IMR-90 (cell line): Measurements from ENCODE around the gene CGB1. TPM values are rescaled to one million over a fixed set of nuclear protein-coding genes. Genes with fewer than 3 reads are reported as not detected.
"Not testable (repeated sequence)": the region's sequence is repeated elsewhere in the genome, so short reads cannot be mapped to it uniquely, and the experiment has no call there.

Source experiments
- ATAC-seq: fragments of 200-7000 bp; cut with Tn5 transposase; 2 replicates; pipeline ENCODE4 v1.9.1; 2020; ENCODE audit warnings: low read depth, mild to moderate bottlenecking, moderate library complexity
- BruUV-seq: library from RNA; stranded (reverse); fragments of 400-500 nt; replicated peaks from 2 replicates; lab custom pipeline; 2021; lab: Mats Ljungman, UMichigan
- CTCF ChIA-PET: fragments of 300-600 bp; formaldehyde crosslinking; extraction: SDS; loops from one replicate; lab custom pipeline; 2021; ENCODE audit warnings: antibody characterized with exemption; lab: Yijun Ruan, JAX
- POLR2A ChIA-PET: fragments of 300-600 bp; sonication (Branson Sonifier 250); formaldehyde crosslinking; loops from one replicate; lab custom pipeline; 2022; ENCODE audit warnings: antibody characterized with exemption; ENCODE audit not compliant: unreplicated experiment; lab: Charles Lee
- DNase-seq: peaks from one replicate; pipeline ENCODE4 v3.0.0; 2013
- H2AFZ ChIP-seq: replicated peaks from 2 replicates; pipeline ENCODE3; 2013; ENCODE audit warnings: low read length, mild to moderate bottlenecking; ENCODE audit not compliant: poor library complexity
- H2AK5ac ChIP-seq: 2 replicates; pipeline ENCODE4 v1.6.1; 2013; ENCODE audit warnings: low read depth, low read length, inconsistent platforms
- H2AK9ac ChIP-seq: replicated peaks from 2 replicates; pipeline ENCODE3; 2013; ENCODE audit warnings: mild to moderate bottlenecking, low read depth, low read length, moderate library complexity; ENCODE audit not compliant: poor library complexity
- H2BK120ac ChIP-seq: 2 replicates; pipeline ENCODE4 v1.6.1; 2013; ENCODE audit warnings: low read depth, low read length, inconsistent platforms
- H2BK15ac ChIP-seq: 3 replicates; pipeline ENCODE4 v1.6.1; 2013; ENCODE audit warnings: low read depth, low read length, inconsistent platforms
- H2BK20ac ChIP-seq: 2 replicates; pipeline ENCODE4 v1.6.1; 2013; ENCODE audit warnings: low read depth, mild to moderate bottlenecking, inconsistent platforms, low read length, moderate library complexity
- H2BK5ac ChIP-seq: 2 replicates; pipeline ENCODE4 v1.6.1; 2013; ENCODE audit warnings: mild to moderate bottlenecking, low read depth, low read length, inconsistent platforms; ENCODE audit not compliant: poor library complexity, severe bottlenecking
- H3K14ac ChIP-seq: replicated peaks from 2 replicates; pipeline ENCODE4 v1.6.1; 2013; ENCODE audit warnings: low read depth, low read length, inconsistent platforms
- H3K18ac ChIP-seq: 2 replicates; pipeline ENCODE4 v1.6.1; 2013; ENCODE audit warnings: low read depth, low read length, control low read depth
- H3K23ac ChIP-seq: 2 replicates; pipeline ENCODE4 v1.6.1; 2013; ENCODE audit warnings: low read depth, low read length, inconsistent platforms
- H3K27ac ChIP-seq: 2 replicates; pipeline ENCODE4 v1.5.1; 2013; ENCODE audit warnings: mild to moderate bottlenecking, control low read depth, low read length; ENCODE audit not compliant: insufficient read depth
- H3K27me3 ChIP-seq: 2 replicates; pipeline ENCODE4 v1.6.1; 2013; ENCODE audit warnings: low read length; ENCODE audit not compliant: control insufficient read depth, insufficient read depth
- H3K36me3 ChIP-seq: 2 replicates; pipeline ENCODE4 v1.6.1; 2013; ENCODE audit warnings: low read length, mixed read lengths; ENCODE audit not compliant: control insufficient read depth, insufficient read depth
- H3K4ac ChIP-seq: 2 replicates; pipeline ENCODE4 v1.6.1; 2013; ENCODE audit warnings: low read depth, low read length, inconsistent platforms
- H3K4me1 ChIP-seq: 2 replicates; pipeline ENCODE4 v1.6.1; 2013; ENCODE audit warnings: low read length, mixed read lengths; ENCODE audit not compliant: control insufficient read depth, insufficient read depth
- H3K4me2 ChIP-seq: 2 replicates; pipeline ENCODE4 v1.6.1; 2013; ENCODE audit warnings: low read depth, mild to moderate bottlenecking, control low read depth, low read length, moderate library complexity
- H3K4me3 ChIP-seq: 2 replicates; pipeline ENCODE4 v1.5.1; 2013; ENCODE audit warnings: low read depth, mild to moderate bottlenecking, control low read depth, low read length, moderate library complexity; ENCODE audit not compliant: insufficient read depth
- H3K56ac ChIP-seq: 2 replicates; pipeline ENCODE4 v1.6.1; 2013; ENCODE audit warnings: low read length, inconsistent platforms; ENCODE audit not compliant: insufficient read depth; ENCODE audit errors: extremely low read depth
- H3K79me1 ChIP-seq, 2 experiments: 2 replicates each; pipeline ENCODE4 v1.6.1; 2013; ENCODE audit warnings: low read length in 2 of 2, inconsistent platforms in 1 of 2, low read depth in 1 of 2
- H3K9ac ChIP-seq: 2 replicates; pipeline ENCODE4 v1.6.1; 2013; ENCODE audit warnings: low read depth, low read length, control low read depth
- H3K9me1 ChIP-seq: 2 replicates; pipeline ENCODE4 v1.6.1; 2013; ENCODE audit warnings: low read length, inconsistent platforms; ENCODE audit not compliant: insufficient read depth
- H3K9me3 ChIP-seq: 2 replicates; pipeline ENCODE4 v1.6.1; 2013; ENCODE audit warnings: low read length; ENCODE audit not compliant: control insufficient read depth, insufficient read depth
- H4K20me1 ChIP-seq: 2 replicates; pipeline ENCODE4 v1.6.1; 2013; ENCODE audit warnings: low read length, inconsistent platforms; ENCODE audit not compliant: insufficient read depth
- H4K5ac ChIP-seq: 2 replicates; pipeline ENCODE4 v1.6.1; 2013; ENCODE audit warnings: mild to moderate bottlenecking, low read depth, low read length, control low read depth
- H4K8ac ChIP-seq, 2 experiments: 2 replicates each; pipeline ENCODE4 v1.6.1; 2013; ENCODE audit warnings: low read depth in 2 of 2, low read length in 2 of 2, control low read depth in 1 of 2, inconsistent platforms in 1 of 2
- H4K91ac ChIP-seq: 2 replicates; pipeline ENCODE4 v1.6.1; 2013; ENCODE audit warnings: low read depth, low read length, inconsistent platforms; ENCODE audit not compliant: insufficient read depth
- CTCF ChIP-seq: conservative IDR thresholded peaks from 2 replicates; pipeline ENCODE4 v1.5.1; 2012; ENCODE audit warnings: mild to moderate bottlenecking, low read depth, low read length, improper control_type of control experiment
- WGBS, 2 experiments: methylation state at CpG; one replicate each; pipeline versions ENCODE4 v1.1.5 to v1.1.7; 2013; ENCODE audit warnings: missing lambda C conversion rate in 2 of 2; ENCODE audit not compliant: insufficient read length in 1 of 2; ENCODE audit errors: extremely low coverage in 2 of 2; 5-methylcytosine and 5-hydroxymethylcytosine counted together
- dilution Hi-C: fragments of 300-500 bp; cut with HindIII; formaldehyde crosslinking; loops from one replicate; pipeline ENCODE4 v1.14.3; 2018; ENCODE audit warnings: low sequenced_read_pairs; ENCODE audit not compliant: unreplicated experiment
- in situ Hi-C: fragments of 300-500 bp; cut with MboI; formaldehyde crosslinking; loops from 3 replicates; pipeline ENCODE4 v1.14.3; 2019; ENCODE audit warnings: low sequenced_read_pairs, inconsistent platforms, mixed read lengths
- intact Hi-C: fragments of 100-400 bp; cut with micrococcal nuclease; formaldehyde crosslinking; loops from 2 replicates; pipeline ENCODE4 v1.10.0; 2022
- polyA plus RNA-seq, 3 experiments: library from polyadenylated mRNA; depleted of rRNA; stranded (reverse); fragments of >200 nt; gene quantifications; 2 replicates each; pipeline ENCODE4 v1.2.3, GENCODE V29; 2012; ENCODE audit warnings: low replicate concordance in 1 of 3
- total RNA-seq: library from RNA; depleted of rRNA; stranded (reverse); fragments of >200 nt; gene quantifications from 2 replicates; pipeline ENCODE4 v1.2.3, GENCODE V29; 2012

The CGB1 gene
- total and polyA plus RNA-seq, 2 of the 4 experiments (the other 2 are of a cell fraction), result not detected

GRCh38 chr19:49031642-49032301, 4.9 kb downstream of the CGB1 start, which contains the start of gene CGB2:
CGB2 (plus strand) TSS chr19:49031890; CDS start chr19:49032096, 206 bp downstream.
- H3K14ac ChIP-seq, H3K56ac ChIP-seq, H2AK5ac ChIP-seq, H3K18ac ChIP-seq, H3K4me1 ChIP-seq, H3K4me2 ChIP-seq, H3K9ac ChIP-seq, H2BK20ac ChIP-seq, H4K5ac ChIP-seq, intact Hi-C loops, in situ Hi-C loops, BruUV-seq, dilution Hi-C loops, POLR2A ChIA-PET, CTCF ChIA-PET, H4K91ac ChIP-seq, ATAC-seq, H3K4ac ChIP-seq, H3K27me3 ChIP-seq, H2AFZ ChIP-seq, H3K23ac ChIP-seq, H2BK120ac ChIP-seq, H2BK5ac ChIP-seq, H3K79me1 ChIP-seq, H2BK15ac ChIP-seq, H3K36me3 ChIP-seq, H4K8ac ChIP-seq, H2AK9ac ChIP-seq, H4K20me1 ChIP-seq, DNase-seq, H3K4me3 ChIP-seq, H3K9me3 ChIP-seq, H3K9me1 ChIP-seq, H3K27ac ChIP-seq: not testable (repeated sequence)
- WGBS, 2 experiments, result no CpG with 5 or more reads among the region's 28 CpGs
- peak; percentile 15; the same call in 1 of the 2 replicates for TF ChIP-seq CTCF

- not testable (repeated sequence) for BruUV-seq, ATAC-seq
Measured at GRCh38 chr19:49030323-49030722, 6.4 kb downstream of the CGB1 start.

More at GRCh38 chr19:49030323-49030722, 6.4 kb downstream of the CGB1 start:
- POLR2A ChIA-PET, H3K4me1 ChIP-seq, H3K56ac ChIP-seq, H3K36me3 ChIP-seq, H2AFZ ChIP-seq, H3K23ac ChIP-seq, H4K91ac ChIP-seq, H3K9me3 ChIP-seq, H4K5ac ChIP-seq, H3K79me1 ChIP-seq, DNase-seq, H3K4me2 ChIP-seq, H2BK5ac ChIP-seq, H3K4ac ChIP-seq, in situ Hi-C loops, H3K9me1 ChIP-seq, H2BK120ac ChIP-seq, H3K4me3 ChIP-seq, intact Hi-C loops, CTCF ChIA-PET, H3K27ac ChIP-seq, H2BK20ac ChIP-seq, H3K27me3 ChIP-seq, H3K18ac ChIP-seq, H2AK5ac ChIP-seq, dilution Hi-C loops, H2AK9ac ChIP-seq, H4K20me1 ChIP-seq, H4K8ac ChIP-seq, H3K14ac ChIP-seq, H3K9ac ChIP-seq, H2BK15ac ChIP-seq: not testable (repeated sequence)
- no CpG with 5 or more reads among the region's 8 CpGs for WGBS, 2 experiments
